Right ventricle myocardium inferior (tissue), 1 donor: ENCODE data around the gene GNA14. TPM values are rescaled to one million over a fixed set of nuclear protein-coding genes. Genes with fewer than 3 reads are reported as not detected.
A peak's percentile ranks its signal among the peaks of the same experiment; 100 is the strongest.

Source experiments
- ATAC-seq: fragments of 200-7000 bp; cut with Tn5 transposase; one replicate; pipeline ENCODE4 v1.9.1; 2020; ENCODE audit warnings: mild to moderate bottlenecking, moderate library complexity
- DNase-seq: peaks from one replicate; pipeline ENCODE4 v3.0.0; 2021; ENCODE audit errors: missing footprints
- intact Hi-C: fragments of 100-400 bp; cut with DNase I; formaldehyde crosslinking; loops from one replicate; pipeline ENCODE4 v1.11.0; 2022
- total RNA-seq: library from RNA; stranded (reverse); fragmentation: NEBNext Ultra II Directional; extraction: Animal tissue kit (Norgen Biotek cat#: 25700); gene quantifications from one replicate; pipeline ENCODE4 v1.2.1, GENCODE V29; 2021
- donor health status: DM: no; HTN: yes; CAD: no; lungs with severe emphysema.

GNA14 gene
- total RNA-seq, 1 donor from 2014 or later, result 2.6 TPM

DNA sequence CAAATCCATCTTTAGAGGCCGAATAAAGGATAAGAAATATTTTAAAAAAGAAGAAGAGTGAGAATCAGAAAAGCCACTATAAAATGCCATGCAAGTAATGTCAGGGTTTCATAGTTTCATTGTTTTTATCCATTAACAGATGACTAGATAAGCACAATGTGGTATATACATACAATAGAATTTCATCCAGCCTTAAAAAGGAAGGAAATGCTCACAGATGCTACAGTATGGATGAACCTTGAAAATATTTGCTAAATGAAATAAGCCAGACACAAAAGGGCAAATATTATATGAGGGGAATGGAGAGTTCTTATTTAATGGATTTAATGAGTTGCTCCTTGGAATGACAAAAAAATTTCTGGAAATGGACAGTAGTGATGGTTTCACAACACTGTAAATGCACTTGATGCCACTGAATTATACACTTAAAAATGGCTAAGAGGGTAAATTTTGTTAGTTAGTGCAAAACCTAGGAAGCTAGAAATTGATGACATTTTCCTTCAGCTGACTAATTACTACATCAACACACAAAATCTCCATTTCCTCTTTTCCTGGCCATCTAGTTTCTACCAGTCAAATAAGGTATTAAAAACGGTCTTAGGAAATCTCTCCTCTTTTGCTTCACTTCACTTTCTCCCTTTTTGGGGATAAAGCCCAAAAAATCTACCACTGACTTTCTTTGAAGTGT is 86.6 kb downstream of the GNA14 start:
- no peak for ATAC-seq
- intact Hi-C loops, result no loop called here

DNA sequence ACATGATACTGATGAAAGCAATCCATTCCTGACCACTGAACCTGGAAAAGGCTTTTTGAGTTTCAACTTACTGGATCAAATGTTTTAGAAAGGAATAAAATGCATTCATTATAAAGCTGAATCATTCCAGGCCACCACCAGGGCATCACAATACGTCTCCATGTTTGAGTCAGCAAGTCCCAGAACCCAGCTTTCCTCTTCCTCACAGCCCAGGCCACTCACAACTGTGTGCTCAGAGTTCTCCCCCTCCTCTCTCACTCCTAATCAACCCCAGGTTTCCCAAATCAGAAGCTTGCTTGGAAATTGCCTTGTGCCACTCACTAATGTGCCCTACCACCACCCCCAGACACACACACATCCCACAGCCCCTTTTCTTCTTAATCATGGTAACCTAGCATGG is 91.7 kb downstream of the GNA14 start:
- intact Hi-C loops, result no loop called here
- ATAC-seq, result no peak

More for the DNA sequence above, 86.6 kb downstream of the GNA14 start:
- DNase-seq, result no peak

DNA sequence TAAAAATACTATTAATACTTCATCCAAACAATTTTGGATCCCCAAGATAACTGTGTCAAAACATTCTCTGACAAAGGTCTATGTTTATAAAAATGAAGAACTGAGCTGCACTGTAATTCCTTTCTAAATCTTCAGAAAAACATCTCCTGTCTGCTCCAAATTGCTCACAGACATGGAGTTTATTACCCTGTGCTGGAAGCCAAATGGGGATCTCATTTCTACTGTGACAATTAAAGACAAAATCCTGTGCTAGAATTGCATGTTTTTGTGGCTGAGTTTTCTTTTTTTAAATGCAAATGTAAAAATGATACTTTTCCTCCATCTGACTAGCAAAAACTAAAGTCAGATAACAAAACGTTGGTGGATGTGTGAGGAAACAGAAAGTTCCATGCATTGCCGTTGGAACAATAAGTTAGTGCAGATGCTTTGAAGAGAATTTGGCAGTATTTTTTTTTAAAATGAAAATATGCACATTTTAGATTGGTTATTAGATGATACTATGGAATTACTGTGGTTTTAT is 93.5 kb downstream of the GNA14 start:
- intact Hi-C loops, result no loop called here
- no peak for DNase-seq
- ATAC-seq, result no peak

More for the DNA sequence above, 91.7 kb downstream of the GNA14 start:
- no peak for DNase-seq

DNA sequence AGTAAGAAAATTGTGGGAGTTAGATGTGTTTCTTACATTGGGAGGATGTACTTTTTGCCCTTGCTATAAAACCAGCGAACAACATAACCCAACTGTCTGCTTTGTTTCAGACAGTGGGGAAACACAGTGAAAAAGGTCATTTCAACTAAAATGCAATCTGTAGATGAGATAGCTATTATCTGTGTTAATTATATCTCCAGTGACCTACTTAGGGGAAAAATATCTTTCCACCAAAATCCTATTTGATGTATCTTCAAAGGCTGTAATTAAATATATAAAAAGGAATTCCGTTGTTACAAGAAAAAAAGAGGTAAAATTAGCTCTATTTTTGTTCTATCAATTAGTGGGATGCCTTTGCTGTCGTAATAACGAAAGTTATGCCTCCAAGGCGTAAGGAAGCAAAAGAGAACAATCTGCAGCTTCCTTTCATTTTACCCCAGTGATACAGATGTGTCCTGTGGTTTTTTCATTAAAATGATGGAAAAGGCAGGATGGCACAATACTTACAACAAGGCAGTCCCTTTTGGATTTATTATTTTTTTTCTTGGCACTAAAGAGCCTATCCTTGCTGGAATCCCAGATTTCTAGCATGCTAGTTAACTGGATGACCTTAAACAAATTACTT is 100.9 kb downstream of the GNA14 start:
- intact Hi-C loops, result no loop called here
- ATAC-seq (no peak), DNase-seq (no peak)

DNA sequence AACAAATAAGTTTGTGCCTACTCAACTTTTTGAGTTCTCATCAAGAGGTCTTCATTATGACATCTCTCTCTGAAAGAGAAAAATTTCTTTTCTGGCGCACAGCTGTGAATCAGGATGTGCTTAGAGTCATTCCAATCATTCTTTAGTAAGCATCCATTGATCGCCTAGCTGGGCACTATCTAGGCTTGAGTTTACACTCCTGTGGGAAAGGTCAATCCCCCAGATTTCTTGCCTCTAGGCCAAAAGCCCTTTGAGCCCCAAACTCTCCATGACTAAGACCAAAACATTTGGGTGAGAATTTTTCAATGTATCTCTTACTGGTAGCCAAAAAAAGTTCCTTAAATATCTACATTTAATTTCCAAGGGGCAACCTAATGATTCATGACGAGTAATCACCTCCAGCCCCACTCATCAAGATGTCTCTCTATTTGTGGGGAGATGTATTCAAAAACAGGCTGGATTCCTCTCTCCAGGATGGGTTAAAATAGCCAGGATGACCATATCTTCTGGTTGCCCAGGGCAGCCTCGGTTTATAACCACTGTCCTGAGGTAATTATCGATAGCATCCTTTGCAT is 101.7 kb downstream of the GNA14 start:
- intact Hi-C loops, result no loop called here
- ATAC-seq, result no peak
- DNase-seq, result no peak

DNA sequence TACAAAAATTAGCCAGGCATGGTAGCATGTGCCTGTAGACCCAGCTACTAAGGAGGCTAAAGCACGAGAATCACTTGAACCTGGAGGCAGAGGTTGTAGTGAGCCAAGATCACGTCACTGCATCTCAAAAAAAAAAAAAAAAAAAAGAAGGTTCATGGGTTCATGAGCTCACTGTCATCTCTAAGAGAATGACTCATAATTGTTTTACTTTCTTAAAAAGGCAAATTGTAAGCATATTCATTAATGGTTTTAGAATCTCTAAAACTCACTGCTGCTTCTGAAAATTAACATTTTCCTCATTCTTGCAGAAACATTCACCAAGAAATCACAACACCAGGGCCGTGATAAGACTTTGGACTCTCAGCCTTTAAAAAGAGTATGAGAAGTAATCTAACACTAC is 103.6 kb downstream of the GNA14 start:
- DNase-seq, result no peak
- no peak for ATAC-seq
- intact Hi-C loops, result no loop called here

DNA sequence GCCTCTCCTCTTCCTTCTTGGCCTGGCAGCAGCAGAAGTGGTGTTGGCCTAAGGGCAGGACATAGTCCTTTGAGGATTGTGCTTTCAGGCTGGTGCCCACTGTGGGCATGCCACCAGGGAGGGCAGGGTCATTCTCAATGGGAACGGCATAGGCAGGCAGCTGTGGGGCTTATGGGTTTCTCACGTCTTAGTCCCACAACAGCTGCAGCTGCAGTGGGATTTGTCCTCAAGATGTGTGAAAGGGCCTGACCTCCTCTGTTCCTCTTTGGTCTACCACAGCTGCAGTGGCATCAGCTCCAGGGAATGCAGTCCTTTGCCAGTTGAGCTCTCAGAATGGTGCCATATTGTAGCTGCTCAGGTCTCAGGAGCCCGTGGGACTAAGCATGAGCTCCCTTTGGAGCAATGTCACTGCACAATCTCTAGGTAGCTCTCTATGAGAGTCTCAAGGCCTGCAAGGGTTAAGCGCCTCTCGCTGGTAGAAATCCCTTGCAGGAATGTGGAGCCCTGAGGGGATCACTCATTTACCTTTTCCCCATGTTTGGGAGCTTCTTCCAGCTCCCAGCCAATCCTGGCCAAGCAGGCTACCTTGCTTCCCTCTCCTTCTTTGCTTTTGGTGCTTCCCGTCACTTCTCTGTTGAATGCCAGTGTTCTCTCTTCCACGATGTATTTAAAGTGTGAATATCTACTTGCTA is 104.8 kb downstream of the GNA14 start:
- DNase-seq, result no peak
- intact Hi-C loops, result no loop called here
- ATAC-seq, result no peak

DNA sequence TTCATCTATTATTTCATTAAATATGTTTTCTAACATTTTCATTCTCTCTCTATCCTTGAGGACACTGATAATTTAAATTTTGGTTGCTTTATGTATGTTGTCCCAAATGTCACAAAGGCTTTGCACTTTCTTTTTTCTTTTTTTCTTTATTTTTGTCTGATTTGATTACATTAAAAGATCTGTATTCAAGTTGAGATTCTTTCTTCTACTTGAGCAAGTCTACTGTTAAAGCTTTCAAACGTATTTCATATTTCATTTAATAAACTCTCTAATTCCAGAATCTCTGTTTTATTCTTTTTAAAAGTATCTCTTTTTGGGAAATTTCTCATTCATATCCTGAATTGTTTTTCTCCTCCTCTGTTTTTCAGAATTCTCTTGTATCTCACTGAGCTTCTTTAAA is 106.5 kb downstream of the GNA14 start:
- intact Hi-C loops, result no loop called here
- ATAC-seq, result no peak

DNA sequence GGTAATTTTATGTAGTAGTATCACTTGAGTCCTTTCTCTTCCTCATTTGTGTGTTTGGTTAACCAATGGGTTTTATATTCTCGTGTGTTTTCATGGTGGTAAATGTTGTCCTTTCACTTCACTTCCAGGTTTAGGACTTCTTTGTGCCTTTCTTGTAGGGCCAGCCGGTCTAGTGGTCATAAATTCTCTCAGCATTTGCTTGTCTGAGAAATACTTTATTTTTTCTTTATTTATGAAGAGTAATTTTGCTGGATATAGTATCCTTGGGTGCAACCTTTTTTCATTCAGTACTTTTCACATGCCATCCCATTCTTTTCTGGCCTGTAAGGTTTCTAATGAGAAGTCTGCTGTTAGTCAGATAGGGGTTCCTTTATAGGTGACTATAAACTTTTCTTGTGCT is 107.1 kb downstream of the GNA14 start:
- ATAC-seq (no peak), DNase-seq (no peak)
- intact Hi-C loops, result no loop called here

More for the DNA sequence above, 106.5 kb downstream of the GNA14 start:
- DNase-seq, result no peak

DNA sequence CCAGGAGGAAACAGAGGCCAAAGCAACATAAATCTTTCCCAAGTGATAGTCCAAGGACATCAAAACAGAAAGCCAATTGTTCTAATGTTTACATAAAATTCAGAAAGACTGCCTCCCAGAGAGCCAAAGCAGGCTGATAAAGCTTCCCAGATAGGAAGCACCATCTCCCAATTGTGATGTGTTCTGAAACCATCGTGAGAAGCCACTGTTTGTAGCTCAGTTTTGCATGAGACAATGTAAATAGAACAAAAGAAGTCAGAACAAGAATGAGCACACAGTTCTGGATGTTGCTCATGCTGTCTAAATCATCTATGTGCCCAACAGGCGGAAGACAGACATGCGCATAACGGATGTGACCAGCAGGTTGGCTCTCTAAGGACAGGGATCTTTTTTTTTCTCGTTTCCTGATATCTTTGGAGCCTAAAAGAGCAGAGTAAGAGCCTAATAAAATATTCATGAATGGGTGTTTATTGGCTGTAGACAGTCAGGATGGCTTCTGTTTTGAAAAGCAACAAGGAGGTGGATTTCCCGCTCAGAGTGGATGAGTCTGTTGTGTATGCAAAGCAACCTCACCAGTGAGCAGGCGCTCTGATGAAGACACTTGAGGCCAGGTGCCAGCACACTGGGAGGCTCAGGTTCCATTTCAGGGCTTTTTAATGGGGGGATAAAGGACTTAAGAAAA is 113.6 kb downstream of the GNA14 start:
- ATAC-seq (no peak), DNase-seq (no peak)
- intact Hi-C loops, result no loop called here

DNA sequence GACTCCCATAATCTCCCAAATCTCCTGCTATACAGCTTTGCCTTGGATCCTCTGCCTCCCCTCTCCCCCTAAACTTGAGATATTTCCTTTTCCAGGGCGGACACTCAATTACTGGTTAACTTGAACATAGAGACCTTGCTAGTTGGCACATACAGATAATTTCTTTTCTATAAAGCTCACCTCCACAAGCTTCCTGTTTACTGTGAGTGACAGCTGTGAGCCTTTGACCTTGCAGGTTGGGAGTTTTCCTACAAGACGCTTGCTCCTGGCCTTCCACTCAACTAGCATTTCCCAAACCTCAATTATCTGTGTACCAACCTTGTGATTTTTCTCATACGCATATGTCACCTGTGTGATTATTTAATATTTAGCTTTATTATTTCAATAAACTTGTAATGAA is 114.5 kb downstream of the GNA14 start:
- ATAC-seq, result no peak
- intact Hi-C loops, result no loop called here
- DNase-seq, result no peak

DNA sequence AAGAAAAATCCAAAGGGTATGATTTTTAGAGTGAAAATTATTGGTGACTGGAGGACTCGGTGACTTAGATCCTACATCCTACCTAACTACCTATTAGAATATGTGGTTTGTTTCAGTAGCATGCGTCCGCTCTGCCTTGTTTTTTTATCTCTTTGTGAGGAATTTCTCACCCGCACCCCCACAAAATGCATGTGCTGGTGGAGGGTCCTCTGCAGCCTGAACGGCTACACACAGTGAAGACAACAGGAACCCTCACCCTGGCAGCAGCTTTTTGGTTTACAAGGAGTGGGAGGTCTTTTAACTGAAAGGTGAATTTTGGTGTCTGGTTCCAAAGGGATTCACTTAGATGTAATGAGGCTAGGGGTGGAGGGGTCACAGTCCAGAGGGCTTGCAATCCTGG is 115.5 kb downstream of the GNA14 start:
- ATAC-seq, result no peak
- no peak for DNase-seq
- intact Hi-C loops, result no loop called here

DNA sequence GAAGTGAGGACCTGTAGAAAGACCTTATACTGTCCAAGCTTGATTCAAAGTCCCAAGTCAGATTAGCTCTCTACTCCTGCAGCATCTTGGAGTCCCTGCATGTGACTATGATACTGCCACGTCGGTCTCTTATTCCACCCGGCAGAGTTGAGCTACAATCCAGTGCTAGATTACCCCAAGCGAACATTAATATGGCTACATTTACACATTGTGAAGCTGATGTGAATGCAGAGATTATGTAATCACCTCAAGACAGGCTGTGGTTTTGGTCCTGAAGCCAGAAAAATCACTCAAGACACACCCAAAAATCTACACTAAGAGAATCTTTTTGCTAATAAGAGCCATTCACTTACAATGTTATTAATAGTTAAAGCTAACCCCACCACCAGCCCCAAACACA is 116.7 kb downstream of the GNA14 start:
- ATAC-seq (no peak), DNase-seq (no peak)
- intact Hi-C loops, result no loop called here

DNA sequence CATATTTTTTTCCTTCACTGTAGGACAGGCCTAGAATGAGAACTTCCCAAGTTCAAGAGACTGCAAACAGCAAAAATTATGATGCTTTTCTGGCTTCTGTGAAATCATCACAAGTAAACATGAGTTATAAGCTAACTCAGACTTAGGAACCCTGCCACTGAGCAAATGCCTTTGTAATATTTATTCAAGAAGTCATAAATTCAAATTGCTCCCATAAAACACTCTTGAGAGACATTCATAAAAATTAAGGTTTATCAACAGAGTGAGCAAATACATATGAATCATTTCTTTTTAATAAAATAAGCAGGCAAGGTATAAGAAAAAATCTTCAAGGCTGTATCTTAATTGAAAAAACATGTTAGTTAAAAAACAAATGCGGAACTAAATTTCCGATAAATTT is 124.2 kb downstream of the GNA14 start:
- intact Hi-C loops, result no loop called here

DNA sequence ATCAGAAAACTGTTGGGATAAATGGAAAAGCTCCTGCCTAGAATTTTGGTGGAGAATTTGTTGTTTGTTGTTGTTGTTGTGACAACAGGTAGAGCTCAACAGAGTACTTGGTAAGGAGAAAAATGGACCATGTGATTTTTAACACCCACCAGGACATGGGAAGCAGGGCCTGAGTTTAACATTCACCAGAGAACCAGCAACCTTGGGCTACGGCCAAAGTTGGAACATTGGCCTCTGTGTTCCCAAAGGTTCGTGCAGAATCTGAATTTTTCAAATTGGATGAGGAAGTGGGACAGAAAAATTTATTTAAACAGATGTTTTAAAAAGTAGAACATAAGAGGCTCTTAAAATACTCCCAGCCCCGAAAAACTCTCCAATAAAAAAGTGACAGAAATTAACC is 127.0 kb downstream of the GNA14 start:
- DNase-seq, result no peak
- ATAC-seq, result peak; percentile 31
- intact Hi-C loops, result no loop called here

More for the DNA sequence above, 124.2 kb downstream of the GNA14 start:
- no peak for ATAC-seq
- no peak for DNase-seq

DNA sequence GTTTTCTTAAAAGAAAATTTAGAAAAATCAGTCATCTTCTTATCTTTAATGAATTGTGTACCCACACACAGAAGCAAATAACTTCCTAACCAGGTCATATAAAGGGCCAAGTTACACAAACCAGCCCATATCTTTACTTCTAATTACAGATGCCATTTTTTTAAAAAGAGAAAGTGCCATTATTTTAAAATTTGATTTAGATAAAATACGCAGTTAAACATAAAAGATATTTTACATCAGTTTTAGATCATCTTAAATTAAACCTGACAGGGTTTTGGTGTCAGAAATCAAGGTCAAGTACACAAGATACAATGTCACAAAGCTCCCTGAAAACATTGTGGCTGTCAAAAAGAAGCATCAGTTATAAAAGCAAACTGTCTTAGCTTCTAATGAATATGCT is 129.4 kb downstream of the GNA14 start:
- intact Hi-C loops, result no loop called here
- DNase-seq (no peak), ATAC-seq (no peak)

DNA sequence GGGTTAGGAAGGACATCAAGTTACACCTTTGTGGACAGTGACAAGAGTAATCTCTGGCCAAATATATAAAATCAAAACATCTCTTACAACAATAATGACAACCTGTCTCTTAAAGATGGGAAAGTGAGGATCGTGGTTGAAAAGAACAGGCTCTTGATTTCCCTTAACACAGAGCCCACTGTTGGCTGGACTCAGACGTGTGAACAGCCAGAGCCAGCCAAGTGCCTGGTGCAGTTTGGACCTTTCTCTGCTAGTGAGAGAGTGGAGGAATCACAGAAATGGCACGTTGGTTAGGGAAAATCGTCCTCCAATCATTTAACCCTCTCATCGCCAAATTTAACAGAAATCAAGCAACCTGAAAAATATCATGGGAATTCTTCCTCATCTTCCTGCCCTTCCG is 131.3 kb downstream of the GNA14 start:
- ATAC-seq (no peak), DNase-seq (no peak)
- intact Hi-C loops, result no loop called here

DNA sequence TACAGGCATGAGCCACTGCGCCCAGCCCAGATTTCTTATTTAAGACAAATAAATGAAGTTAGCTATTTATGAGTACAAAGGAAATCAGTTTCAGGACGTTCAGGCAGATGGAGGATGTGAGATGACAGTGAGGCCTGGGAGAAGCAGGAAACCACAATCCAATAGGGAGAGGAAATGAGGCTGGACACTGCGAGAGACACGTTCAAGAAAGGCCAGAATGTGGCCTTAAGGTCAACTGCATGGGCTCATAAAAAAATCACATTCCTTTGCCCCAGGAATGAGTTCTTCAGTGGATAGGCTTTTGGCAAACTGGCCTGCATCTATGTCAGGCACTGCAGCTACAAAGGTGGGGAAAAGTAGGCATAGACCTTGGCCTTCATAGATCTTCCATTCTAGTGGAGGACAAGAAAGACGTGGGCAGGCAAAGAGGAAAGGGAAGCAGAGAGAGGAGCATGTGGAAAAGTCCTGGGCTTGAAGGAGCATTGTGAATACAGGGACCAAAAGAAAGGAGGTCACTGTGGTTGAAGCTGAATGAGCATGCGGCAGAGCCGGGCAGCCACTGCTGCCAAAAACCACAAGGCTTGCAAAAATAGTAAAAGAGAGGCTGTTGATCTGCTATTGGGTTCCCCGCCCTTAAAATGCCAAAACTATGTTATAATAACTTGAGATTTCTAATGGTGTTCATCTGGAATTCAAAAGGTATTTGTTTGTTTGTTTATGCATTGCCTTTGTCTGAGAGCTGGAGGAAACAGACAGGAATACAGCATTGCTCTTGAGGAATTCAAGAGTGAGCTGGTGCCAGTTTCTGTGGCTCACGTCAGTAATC is 133.0 kb downstream of the GNA14 start:
- DNase-seq, result no peak
- intact Hi-C loops, result loop anchor here (5.0 kb wide), 2 partner anchors 82 to 132 kb away; partner anchors contain the start of gene GNA14
- ATAC-seq, result peak; percentile 44
